GM12878 (cell line): ENCODE measurements around the gene GRK1. TPM values are rescaled to one million over a fixed set of nuclear protein-coding genes. Genes with fewer than 3 reads are reported as not detected.

Source experiments
- ATAC-seq: fragments of 200-7000 bp; cut with Tn5 transposase; 3 replicates; pipeline ENCODE4 v1.9.1; 2020; ENCODE audit warnings: mild to moderate bottlenecking, moderate library complexity
- BruUV-seq: library from RNA; stranded (reverse); fragments of 400-500 nt; replicated peaks from 2 replicates; lab custom pipeline; 2021; lab: Mats Ljungman, UMichigan
- CTCF ChIA-PET: fragments of 300-600 bp; sonication (Branson Sonifier 250); formaldehyde crosslinking; extraction: SDS; loops from one replicate; lab custom pipeline; 2021; ENCODE audit warnings: inconsistent platforms; lab: Yijun Ruan, JAX
- POLR2A ChIA-PET: fragments of 350-600 bp; formaldehyde crosslinking; extraction: SDS; loops from one replicate; lab custom pipeline; 2021; ENCODE audit warnings: inconsistent platforms; lab: Charles Lee
- RAD21 ChIA-PET: fragments of 300-600 bp; sonication (Branson Sonifier 250); formaldehyde crosslinking; loops from one replicate; lab custom pipeline; 2023; ENCODE audit warnings: antibody characterized with exemption; ENCODE audit not compliant: unreplicated experiment; lab: Charles Lee
- SMC1A ChIA-PET: fragments of 300-600 bp; sonication (Branson Sonifier 250); formaldehyde crosslinking; loops from one replicate; lab custom pipeline; 2023; ENCODE audit not compliant: unreplicated experiment, uncharacterized antibody; lab: Charles Lee
- DNase-seq: peaks from one replicate; pipeline ENCODE4 v3.0.0-alpha.2; 2011; ENCODE audit warnings: low read depth, low spot score
- FAIRE-seq: peaks from 3 replicates; lab custom pipeline; 2011; peaks lifted over from hg19 to GRCh38; lab: Jason Lieb, UNC
- H2AFZ ChIP-seq: 2 replicates; pipeline ENCODE4 v1.6.0; 2011; ENCODE audit warnings: low read depth, low read length, control low read depth; ENCODE audit not compliant: control insufficient read depth
- H3K27ac ChIP-seq: 2 replicates; pipeline ENCODE4 v1.5.1; 2011; ENCODE audit warnings: control low read depth; ENCODE audit not compliant: control insufficient read depth, insufficient read depth
- H3K27me3 ChIP-seq, 2 experiments: replicated peaks in 1 of 2; 2 replicates each; pipeline versions ENCODE4 v1.6.0 to v1.6.1; 2011; ENCODE audit warnings: low read length in 1 of 2; ENCODE audit not compliant: control insufficient read depth in 2 of 2, insufficient read depth in 2 of 2
- H3K36me3 ChIP-seq, 2 experiments: 2 replicates each; pipeline ENCODE4 v1.5.1; 2011; ENCODE audit warnings: low read length in 1 of 2; ENCODE audit not compliant: control insufficient read depth in 2 of 2, insufficient read depth in 2 of 2
- H3K4me1 ChIP-seq: 2 replicates; pipeline ENCODE4 v1.6.1; 2011; ENCODE audit warnings: mild to moderate bottlenecking, low read length, moderate library complexity, mixed read lengths; ENCODE audit not compliant: control insufficient read depth, insufficient read depth
- H3K4me2 ChIP-seq: 2 replicates; pipeline ENCODE4 v1.6.0; 2011; ENCODE audit warnings: control low read depth; ENCODE audit not compliant: control insufficient read depth, insufficient read depth
- H3K4me3 ChIP-seq: fragments of 200-600 bp; sonication (generic); 2 replicates; pipeline ENCODE4 v1.5.1; 2016
- H3K79me2 ChIP-seq: 2 replicates; pipeline ENCODE4 v1.6.0; 2011; ENCODE audit warnings: low read length; ENCODE audit not compliant: control insufficient read depth, insufficient read depth
- H3K9ac ChIP-seq: 2 replicates; pipeline ENCODE4 v1.8.0; 2011; ENCODE audit warnings: low read length, control low read depth, mixed read lengths; ENCODE audit not compliant: control insufficient read depth, insufficient read depth
- H3K9me3 ChIP-seq: replicated peaks from 3 replicates; pipeline ENCODE4 v1.5.1; 2011; ENCODE audit warnings: mild to moderate bottlenecking, low read length; ENCODE audit not compliant: control insufficient read depth, insufficient read depth
- H4K20me1 ChIP-seq: 2 replicates; pipeline ENCODE4 v1.6.0; 2011; ENCODE audit not compliant: control insufficient read depth, insufficient read depth
- DPF2 ChIP-seq: fragments of 450-650 bp; IDR thresholded peaks from 2 replicates; pipeline ENCODE4 v1.6.1; 2017; ENCODE audit warnings: mild to moderate bottlenecking
- EGR1 ChIP-seq, 2 experiments: IDR thresholded peaks; 1 replicate in 1 of 2; 2 replicates in 1 of 2; pipeline ENCODE4 v1.6.1; 2011 to 2012; ENCODE audit warnings: low read depth in 2 of 2, low read length in 2 of 2, borderline replicate concordance in 1 of 2, mild to moderate bottlenecking in 1 of 2, moderate library complexity in 1 of 2
- HSF1 ChIP-seq: fragments of 150-350 bp; IDR thresholded peaks from 2 replicates; pipeline ENCODE4 v1.6.1; 2014; ENCODE audit warnings: mild to moderate bottlenecking, low read depth, low read length
- POLR2A ChIP-seq: IDR thresholded peaks from 2 replicates; pipeline ENCODE4 v1.6.1; 2011; ENCODE audit warnings: low read depth, mild to moderate bottlenecking, low read length
- RCOR1 ChIP-seq: conservative IDR thresholded peaks from 2 replicates; pipeline ENCODE4 v1.6.1; 2012; ENCODE audit warnings: low read depth, low read length, improper control_type of control experiment
- SMAD1 ChIP-seq: fragments of 450-650 bp; IDR thresholded peaks from 2 replicates; pipeline ENCODE4 v1.6.1; 2018; ENCODE audit warnings: mild to moderate bottlenecking, low read depth; ENCODE audit not compliant: partially characterized antibody
- TCF7 ChIP-seq: IDR thresholded peaks from 2 replicates; pipeline ENCODE4 v1.6.1; 2014; ENCODE audit warnings: antibody characterized with exemption, borderline replicate concordance
- ZNF274 ChIP-seq: IDR thresholded peaks from one replicate; pipeline ENCODE4 v1.8.0; 2011; ENCODE audit not compliant: insufficient read length, insufficient read depth
- WGBS: methylation state at CpG from one replicate; pipeline ENCODE4 v1.1.6; 2016; ENCODE audit warnings: low lambda C conversion rate; ENCODE audit not compliant: insufficient replicate concordance, insufficient coverage; ENCODE audit errors: missing lambda C conversion rate; 5-methylcytosine and 5-hydroxymethylcytosine counted together
- in situ Hi-C: fragments of 300-500 bp; cut with MboI; formaldehyde crosslinking; loops from 9 replicates; pipeline ENCODE4 v1.14.3; 2018; ENCODE audit warnings: mixed read lengths
- intact Hi-C: fragments of 100-400 bp; cut with micrococcal nuclease; formaldehyde crosslinking; loops from one replicate; pipeline ENCODE4 v1.14.2; 2022; ENCODE audit not compliant: unreplicated experiment
- polyA plus RNA-seq, 11 experiments: library from polyadenylated mRNA; depleted of rRNA in 4 of 11; unstranded in 6 of 11; stranded (reverse) in 5 of 11; fragments of >200 nt; fragmentation: Nextera tagmentation in 4 of 11; fragmentation: Illumina TruSeq in 1 of 11; extraction: Ambion mirVana in 4 of 11; extraction: Trizol in 1 of 11; gene quantifications; 1 replicate in 1 of 11; 2 replicates in 10 of 11; pipeline versions ENCODE4 v1.2.1 to v1.2.3, GENCODE V29; 2011 to 2016; ENCODE audit warnings: inconsistent platforms in 2 of 11, missing spikeins in 2 of 11, low read depth in 1 of 11
- total RNA-seq, 4 experiments: library from RNA; depleted of rRNA in 3 of 4; stranded (reverse); fragments of >200 nt in 3 of 4; fragmentation: Illumina TruSeq in 1 of 4; extraction: Trizol in 1 of 4; gene quantifications; 2 replicates each; pipeline versions ENCODE4 v1.2.1 to v1.2.3, GENCODE V29; 2013 to 2021
- TF ChIP-seq, protein P1 (sequence below): IDR thresholded peaks from 2 replicates; pipeline ENCODE4 v1.6.1; 2011; ENCODE audit warnings: mild to moderate bottlenecking, low read depth, low read length, moderate library complexity; ENCODE audit not compliant: insufficient replicate concordance

Gene GRK1
- total and polyA plus RNA-seq, 10 of the 15 experiments (the other 5 are each of a cell fraction or from before 2014, with no cell fraction given): under 0.01 to 0.04 TPM; not detected in 8

GRCh38 chr13:113639616-113640262 lies 27.3 kb upstream of the GRK1 start:
- Histone ChIP-seq H2AFZ (no peak overlapping the region), H3K79me2 (no peaks in the 10 kb centered on the region), H3K36me3 (peaks cover 27 to 36% of the 10 kb centered on the region in 2 experiments), H3K27ac (no peak overlapping the region), H3K4me3 (no peak overlapping the region), H3K4me2 (no peak overlapping the region)
- no peak for FAIRE-seq
- ChIA-PET SMC1A (interaction anchor here (0.5 kb wide), 1 partner anchor 210 kb away, joined by 3 read pairs; no protein-coding TSS in a partner anchor), CTCF (no interaction called here), RAD21 (no interaction called here)
- WGBS: 97% methylated on average over 27 of the region's 27 CpGs
- BruUV-seq: no TSS peak
- intact Hi-C loops: no loop called here
- in situ Hi-C loops: no loop called here
- no peak for ATAC-seq
- TF ChIP-seq, protein P1, sequence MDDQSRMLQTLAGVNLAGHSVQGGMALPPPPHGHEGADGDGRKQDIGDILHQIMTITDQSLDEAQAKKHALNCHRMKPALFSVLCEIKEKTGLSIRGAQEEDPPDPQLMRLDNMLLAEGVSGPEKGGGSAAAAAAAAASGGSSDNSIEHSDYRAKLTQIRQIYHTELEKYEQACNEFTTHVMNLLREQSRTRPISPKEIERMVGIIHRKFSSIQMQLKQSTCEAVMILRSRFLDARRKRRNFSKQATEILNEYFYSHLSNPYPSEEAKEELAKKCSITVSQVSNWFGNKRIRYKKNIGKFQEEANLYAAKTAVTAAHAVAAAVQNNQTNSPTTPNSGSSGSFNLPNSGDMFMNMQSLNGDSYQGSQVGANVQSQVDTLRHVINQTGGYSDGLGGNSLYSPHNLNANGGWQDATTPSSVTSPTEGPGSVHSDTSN: no peak
- TF ChIP-seq, all 136 proteins: peak for 0
- no peaks in the 10 kb centered on the region for H3K27me3 ChIP-seq
- POLR2A ChIA-PET: no interaction called here
- no peaks in the 10 kb centered on the region for H3K9me3 ChIP-seq
- no peaks in the 10 kb centered on the region for H3K4me1 ChIP-seq
- no peak for DNase-seq
- H3K9ac ChIP-seq: no peak overlapping the region
- H4K20me1 ChIP-seq: no peaks in the 10 kb centered on the region

- ChIA-PET RAD21 (no interaction called here), CTCF (no interaction called here), SMC1A (no interaction called here), POLR2A (no interaction called here)
- WGBS: 96% methylated on average over 7 of the region's 7 CpGs
- Histone ChIP-seq H2AFZ (no peak overlapping the region), H3K4me1 (no peaks in the 10 kb centered on the region), H3K79me2 (no peaks in the 10 kb centered on the region), H3K27ac (no peak overlapping the region), H3K36me3 (peaks cover 13 to 33% of the 10 kb centered on the region in 2 experiments), H4K20me1 (no peaks in the 10 kb centered on the region), H3K4me2 (no peak overlapping the region), H3K27me3 (no peaks in the 10 kb centered on the region), H3K4me3 (no peak overlapping the region), H3K9me3 (no peaks in the 10 kb centered on the region), H3K9ac (no peak overlapping the region)
- FAIRE-seq (no peak), ATAC-seq (no peak), DNase-seq (no peak)
- TF ChIP-seq DPF2: no peak
- TF ChIP-seq EGR1 (IDR thresholded peaks at IDR 0.05; ENCODE audit: borderline replicate concordance in 1 of 2, low read depth in 2 of 2, low read length in 2 of 2): no peak
- TF ChIP-seq POLR2A: no peak
- TF ChIP-seq SMAD1: no peak
- TF ChIP-seq RCOR1: no peak
- no peak for TF ChIP-seq TCF7
- no peak for TF ChIP-seq ZNF274
- TF ChIP-seq HSF1: no peak
- in situ Hi-C loops (no loop called here), intact Hi-C loops (no loop called here)
- no TSS peak for BruUV-seq
Observed at GRCh38 chr13:113641426-113641825, 25.6 kb upstream of the GRK1 start.
